Vagina (tissue), 2 donors: ENCODE measurements around the gene CRTAC1. TPM values are rescaled to one million over a fixed set of nuclear protein-coding genes. Genes with fewer than 3 reads are reported as not detected.

Experiments used
- DNase-seq, 2 donors: peaks; one replicate each; pipeline ENCODE4 v3.0.0-alpha.2; 2017; ENCODE audit errors: extremely low spot score in 2 of 2
- H3K27ac ChIP-seq: fragments of 200-600 bp; sonication (generic); one replicate; pipeline ENCODE4 v1.5.1; 2019
- H3K27me3 ChIP-seq: fragments of 200-600 bp; sonication (generic); one replicate; pipeline ENCODE4 v1.5.1; 2019
- H3K36me3 ChIP-seq, 2 donors: fragments of 200-600 bp; sonication (generic); one replicate each; pipeline ENCODE4 v1.5.1; 2017 to 2019
- H3K4me1 ChIP-seq: fragments of 200-600 bp; sonication (generic); one replicate; pipeline ENCODE4 v1.5.1; 2019
- H3K4me3 ChIP-seq, 2 donors: fragments of 200-600 bp; sonication (generic); 1 replicate in 1 of 2; 2 replicates in 1 of 2; pipeline ENCODE4 v1.5.1; 2016 to 2019
- H3K9me3 ChIP-seq: fragments of 200-600 bp; sonication (generic); one replicate; pipeline ENCODE4 v1.5.1; 2019
- CTCF ChIP-seq, 3 experiments: fragments of 450-650 bp in 2 of 3; fragments of 200-600 bp in 1 of 3; sonication (generic) in 1 of 3; IDR thresholded peaks; one replicate each; pipeline ENCODE4 v1.5.1; 2017 to 2019; ENCODE audit warnings: antibody characterized with exemption in 3 of 3, mild to moderate bottlenecking in 2 of 3, moderate library complexity in 2 of 3
- POLR2A ChIP-seq, 2 donors: fragments of 450-650 bp; IDR thresholded peaks; one replicate each; pipeline ENCODE4 v1.6.1; 2017; ENCODE audit warnings: antibody characterized with exemption in 2 of 2, mild to moderate bottlenecking in 2 of 2, moderate library complexity in 2 of 2
- POLR2AphosphoS5 ChIP-seq, 2 donors: sonication (generic); formaldehyde crosslinking; IDR thresholded peaks; one replicate each; pipeline ENCODE4 v1.9.0; 2017; ENCODE audit warnings: antibody characterized with exemption in 2 of 2, mild to moderate bottlenecking in 2 of 2, low read depth in 1 of 2; ENCODE audit not compliant: insufficient read depth in 1 of 2
- intact Hi-C: fragments of 100-400 bp; cut with DNase I; formaldehyde crosslinking; loops from one replicate; pipeline ENCODE4 v1.15.1; 2023
- total RNA-seq: library from RNA; depleted of rRNA; stranded (reverse); fragments of >200 nt; gene quantifications from one replicate; pipeline ENCODE4 v1.2.3, GENCODE V29; 2016

Gene CRTAC1
- total RNA-seq, 1 donor from 2014 or later, result 2.5 TPM

GRCh38 chr10:97826892-97827291 lies 203.5 kb downstream of the CRTAC1 start:
- no peaks in the 10 kb centered on the region for H3K36me3 ChIP-seq
- no peaks in the 10 kb centered on the region for H3K9me3 ChIP-seq
- H3K27me3 ChIP-seq, result no peaks in the 10 kb centered on the region
- intact Hi-C loops, result no loop called here
- no peak overlapping the region for H3K4me3 ChIP-seq
- peaks cover 6% of the 10 kb centered on the region for H3K4me1 ChIP-seq
- no peak overlapping the region for H3K27ac ChIP-seq
- TF ChIP-seq POLR2AphosphoS5 (IDR thresholded peaks at IDR 0.05; ENCODE audit: insufficient read depth in 1 of 2, low read depth in 1 of 2) (no peak), POLR2A (IDR thresholded peaks at IDR 0.05) (no peak), CTCF (IDR thresholded peaks at IDR 0.05) (no peak)
- DNase-seq, result no peak

GRCh38 chr10:97825020-97825760 lies 205.2 kb downstream of the CRTAC1 start:
- Histone ChIP-seq H3K4me1 (peaks cover 6% of the 10 kb centered on the region), H3K27me3 (no peaks in the 10 kb centered on the region), H3K27ac (no peak overlapping the region), H3K4me3 (no peak overlapping the region), H3K36me3 (no peaks in the 10 kb centered on the region), H3K9me3 (no peaks in the 10 kb centered on the region)
- no peak for DNase-seq
- TF ChIP-seq POLR2A (IDR thresholded peaks at IDR 0.05) (no peak), POLR2AphosphoS5 (IDR thresholded peaks at IDR 0.05; ENCODE audit: insufficient read depth in 1 of 2, low read depth in 1 of 2) (no peak), CTCF (IDR thresholded peaks at IDR 0.05) (no peak)
- intact Hi-C loops, result no loop called here

- Histone ChIP-seq H3K9me3 (no peaks in the 10 kb centered on the region), H3K27me3 (no peaks in the 10 kb centered on the region), H3K4me1 (peaks cover 6% of the 10 kb centered on the region), H3K36me3 (no peaks in the 10 kb centered on the region), H3K27ac (no peak overlapping the region), H3K4me3 (no peak overlapping the region)
- intact Hi-C loops, result no loop called here
- TF ChIP-seq POLR2A (IDR thresholded peaks at IDR 0.05) (no peak), POLR2AphosphoS5 (IDR thresholded peaks at IDR 0.05; ENCODE audit: insufficient read depth in 1 of 2, low read depth in 1 of 2) (no peak), CTCF (IDR thresholded peaks at IDR 0.05) (no peak)
- DNase-seq, result no peak
Measured at GRCh38 chr10:97823734-97824133, 206.7 kb downstream of the CRTAC1 start.

- DNase-seq, result no peak
- TF ChIP-seq CTCF (IDR thresholded peaks at IDR 0.05) (no peak), POLR2A (IDR thresholded peaks at IDR 0.05) (no peak), POLR2AphosphoS5 (IDR thresholded peaks at IDR 0.05; ENCODE audit: insufficient read depth in 1 of 2, low read depth in 1 of 2) (no peak)
- H3K4me1 ChIP-seq, result no peaks in the 10 kb centered on the region
- no peak overlapping the region for H3K27ac ChIP-seq
- H3K27me3 ChIP-seq, result no peaks in the 10 kb centered on the region
- intact Hi-C loops, result no loop called here
- no peaks in the 10 kb centered on the region for H3K9me3 ChIP-seq
- no peak overlapping the region for H3K4me3 ChIP-seq
- no peaks in the 10 kb centered on the region for H3K36me3 ChIP-seq
Measured at GRCh38 chr10:97822261-97822687, 208.1 kb downstream of the CRTAC1 start.

- no peaks in the 10 kb centered on the region for H3K9me3 ChIP-seq
- no peaks in the 10 kb centered on the region for H3K36me3 ChIP-seq
- no peak overlapping the region for H3K4me3 ChIP-seq
- TF ChIP-seq CTCF (IDR thresholded peaks at IDR 0.05) (no peak), POLR2A (IDR thresholded peaks at IDR 0.05) (no peak), POLR2AphosphoS5 (IDR thresholded peaks at IDR 0.05; ENCODE audit: insufficient read depth in 1 of 2, low read depth in 1 of 2) (no peak)
- no peak for DNase-seq
- H3K4me1 ChIP-seq, result no peaks in the 10 kb centered on the region
- H3K27me3 ChIP-seq, result no peaks in the 10 kb centered on the region
- no peak overlapping the region for H3K27ac ChIP-seq
- intact Hi-C loops, result no loop called here
Measured at GRCh38 chr10:97821308-97822038, 208.9 kb downstream of the CRTAC1 start.
